GM20000 (cell line): Measurements from ENCODE around the gene CDH23.

Experiments
- DNase-seq: peaks from one replicate; pipeline ENCODE4 v3.0.0; 2012; ENCODE audit warnings: low spot score
- TF ChIP-seq, protein P1 (sequence below): IDR thresholded peaks from 2 replicates; pipeline ENCODE4 v1.5.1; 2012; ENCODE audit warnings: mild to moderate bottlenecking, control low read depth; ENCODE audit errors: extremely low read depth, missing control alignments

The CDH23 gene

GRCh38 chr10:71396711-71397295 lies at the start of gene CDH23:
CDH23 (plus strand) TSS chr10:71396920; CDS start chr10:71439832, 42,912 bp downstream.
- peak; percentile 57 for DNase-seq
- TF ChIP-seq, protein P1, sequence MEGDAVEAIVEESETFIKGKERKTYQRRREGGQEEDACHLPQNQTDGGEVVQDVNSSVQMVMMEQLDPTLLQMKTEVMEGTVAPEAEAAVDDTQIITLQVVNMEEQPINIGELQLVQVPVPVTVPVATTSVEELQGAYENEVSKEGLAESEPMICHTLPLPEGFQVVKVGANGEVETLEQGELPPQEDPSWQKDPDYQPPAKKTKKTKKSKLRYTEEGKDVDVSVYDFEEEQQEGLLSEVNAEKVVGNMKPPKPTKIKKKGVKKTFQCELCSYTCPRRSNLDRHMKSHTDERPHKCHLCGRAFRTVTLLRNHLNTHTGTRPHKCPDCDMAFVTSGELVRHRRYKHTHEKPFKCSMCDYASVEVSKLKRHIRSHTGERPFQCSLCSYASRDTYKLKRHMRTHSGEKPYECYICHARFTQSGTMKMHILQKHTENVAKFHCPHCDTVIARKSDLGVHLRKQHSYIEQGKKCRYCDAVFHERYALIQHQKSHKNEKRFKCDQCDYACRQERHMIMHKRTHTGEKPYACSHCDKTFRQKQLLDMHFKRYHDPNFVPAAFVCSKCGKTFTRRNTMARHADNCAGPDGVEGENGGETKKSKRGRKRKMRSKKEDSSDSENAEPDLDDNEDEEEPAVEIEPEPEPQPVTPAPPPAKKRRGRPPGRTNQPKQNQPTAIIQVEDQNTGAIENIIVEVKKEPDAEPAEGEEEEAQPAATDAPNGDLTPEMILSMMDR = no peak

DNA sequence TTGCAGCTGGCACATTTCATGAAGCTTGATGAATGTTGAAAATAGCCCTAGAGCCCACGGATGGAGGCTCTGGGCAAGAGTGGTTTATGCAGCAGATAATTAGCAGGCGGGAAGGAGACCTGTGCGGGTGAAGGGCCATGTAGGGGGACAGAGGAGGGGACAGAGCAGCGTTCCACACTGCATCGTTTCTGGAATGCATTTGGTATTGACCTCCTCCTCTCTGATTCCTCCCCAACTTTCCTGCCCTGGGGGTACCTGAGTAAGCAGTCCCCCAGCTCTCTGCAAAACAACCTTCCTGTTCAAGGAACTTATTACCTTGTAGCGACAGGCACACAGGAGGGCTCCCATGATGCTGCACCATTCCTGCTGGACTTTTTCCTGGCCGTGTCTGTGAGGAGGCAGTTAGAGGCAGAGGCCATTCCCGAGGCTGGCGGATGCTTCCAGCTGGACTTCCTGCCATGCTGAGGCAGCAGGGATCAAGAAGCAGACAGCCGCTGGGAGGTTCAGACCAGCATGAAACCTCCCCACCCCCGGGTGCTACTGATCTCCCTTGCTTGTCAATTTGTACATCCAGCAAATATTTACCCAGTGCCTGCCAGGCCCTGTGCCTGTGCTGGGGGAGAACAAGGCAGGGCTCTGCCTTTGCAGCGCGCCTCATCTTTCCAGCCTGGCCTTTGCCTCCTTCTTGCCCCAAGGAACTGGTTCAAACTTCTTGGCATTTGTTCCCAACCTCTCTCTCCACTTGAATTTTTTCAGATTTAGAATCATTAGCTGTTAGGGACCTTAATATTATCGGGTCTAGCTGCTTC lies 48.9 kb upstream of the CDH23 start:
- no peak for DNase-seq
- TF ChIP-seq, protein P1 = no peak

DNA sequence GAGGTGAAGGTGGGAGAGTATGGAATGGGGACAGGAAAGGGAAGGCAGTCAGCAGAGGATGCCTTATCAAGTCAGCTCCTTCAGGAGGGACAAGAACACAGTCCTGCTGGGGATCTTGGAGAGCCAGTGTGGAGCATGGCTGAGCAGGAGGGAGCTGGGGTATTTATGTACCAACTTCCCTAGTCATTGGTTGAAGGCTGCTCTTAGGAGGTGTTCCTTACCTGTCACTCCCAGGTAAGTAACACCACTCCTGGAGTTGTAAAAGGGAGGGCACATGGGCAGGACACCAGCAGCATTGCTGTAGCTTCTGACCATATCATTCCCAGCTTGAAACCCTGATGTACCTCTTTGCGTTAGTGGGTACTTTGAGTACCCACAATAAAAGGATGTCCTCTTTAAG lies 47.9 kb upstream of the CDH23 start:
- no peak for DNase-seq
- TF ChIP-seq, protein P1 = no peak

GRCh38 chr10:71349406-71349805 lies 47.3 kb upstream of the CDH23 start:
- TF ChIP-seq, protein P1 = no peak
- DNase-seq = no peak

GRCh38 chr10:71351087-71351486 lies 45.6 kb upstream of the CDH23 start:
- no peak for DNase-seq
- TF ChIP-seq, protein P1 = no peak

- TF ChIP-seq, protein P1 = no peak
- no peak for DNase-seq
These were observed 44.9 kb upstream of the CDH23 start for GRCh38 chr10:71351628-71352319.

DNA sequence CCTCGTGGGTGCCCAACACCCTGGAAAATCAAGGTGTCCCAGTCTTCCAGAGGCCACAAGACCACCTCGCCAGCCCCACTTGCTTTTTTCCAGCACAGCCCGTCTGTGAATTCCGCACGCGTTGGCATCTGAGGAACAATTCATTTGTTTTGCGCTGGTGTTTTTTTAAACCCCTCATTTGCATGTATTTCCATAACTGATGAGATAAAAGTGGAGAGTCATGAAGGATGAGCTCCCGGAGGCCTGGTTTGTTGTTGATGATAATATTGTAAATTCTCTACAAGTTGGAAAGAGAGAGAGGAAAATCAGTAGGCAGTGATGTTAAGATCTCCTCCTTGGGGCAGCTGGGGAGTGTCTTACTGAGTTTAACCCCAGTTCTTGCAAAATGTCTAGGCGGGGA lies 43.1 kb upstream of the CDH23 start:
- DNase-seq = no peak
- TF ChIP-seq, protein P1 = no peak
